ENCODE data around the gene PIGV.

Gene PIGV

GRCh38 chr1:26783646-26784022 is 4.1 kb upstream of the PIGV start:
- H3K9me3 ChIP-seq (ENCODE audit: insufficient read depth, low read length): no peaks in the 10 kb centered on the region
- H3K36me3 ChIP-seq (ENCODE audit: insufficient read depth, insufficient read length, low read length): peaks cover 47% of the 10 kb centered on the region
- H3K4me1 ChIP-seq (ENCODE audit: insufficient read depth, insufficient read length): peaks cover 19% of the 10 kb centered on the region

GRCh38 chr1:26784023-26784871 is 3.5 kb upstream of the PIGV start:
- Histone ChIP-seq H3K4me3 (ENCODE audit: insufficient read length, low read depth) (no peak overlapping the region), H3K36me3 (ENCODE audit: insufficient read depth, insufficient read length, low read length) (peaks cover 41% of the 10 kb centered on the region), H3K4me1 (ENCODE audit: insufficient read depth, insufficient read length) (peaks cover 19% of the 10 kb centered on the region), H3K27me3 (ENCODE audit: insufficient read depth, insufficient read length) (no peaks in the 10 kb centered on the region), H3K9ac (ENCODE audit: insufficient read length, low read depth) (no peak overlapping the region), H3K9me3 (ENCODE audit: insufficient read depth, low read length) (no peaks in the 10 kb centered on the region)
- TF ChIP-seq ZNF274 (IDR thresholded peaks at IDR 0.05; ENCODE audit: low read depth, low read length): no peak
- TF ChIP-seq SUZ12 (IDR thresholded peaks at IDR 0.05; ENCODE audit: extremely low read depth, insufficient read depth, insufficient read length): no peak
- no peak for TF ChIP-seq YY1 (IDR thresholded peaks at IDR 0.05; ENCODE audit: insufficient read depth, insufficient read length)
- peak; percentile 75 for DNase-seq (ENCODE audit: low read depth, low spot score)

More at GRCh38 chr1:26783646-26784022, 4.1 kb upstream of the PIGV start:
- no peak for DNase-seq (ENCODE audit: low read depth, low spot score)
- Histone ChIP-seq H3K27me3 (ENCODE audit: insufficient read depth, insufficient read length) (no peaks in the 10 kb centered on the region), H3K9ac (ENCODE audit: insufficient read length, low read depth) (no peak overlapping the region), H3K4me3 (ENCODE audit: insufficient read length, low read depth) (no peak overlapping the region)
- TF ChIP-seq ZNF274 (IDR thresholded peaks at IDR 0.05; ENCODE audit: low read depth, low read length): no peak
- TF ChIP-seq YY1 (IDR thresholded peaks at IDR 0.05; ENCODE audit: insufficient read depth, insufficient read length): no peak
- TF ChIP-seq SUZ12 (IDR thresholded peaks at IDR 0.05; ENCODE audit: extremely low read depth, insufficient read depth, insufficient read length): no peak

- Histone ChIP-seq H3K9ac (ENCODE audit: insufficient read length, low read depth) (no peak overlapping the region), H3K27me3 (ENCODE audit: insufficient read depth, insufficient read length) (no peaks in the 10 kb centered on the region), H3K4me1 (ENCODE audit: insufficient read depth, insufficient read length) (peaks cover 19% of the 10 kb centered on the region), H3K4me3 (ENCODE audit: insufficient read length, low read depth) (no peak overlapping the region), H3K36me3 (ENCODE audit: insufficient read depth, insufficient read length, low read length) (peaks cover 35% of the 10 kb centered on the region), H3K9me3 (ENCODE audit: insufficient read depth, low read length) (no peaks in the 10 kb centered on the region)
- DNase-seq (ENCODE audit: low read depth, low spot score): no peak
- TF ChIP-seq YY1 (IDR thresholded peaks at IDR 0.05; ENCODE audit: insufficient read depth, insufficient read length): no peak
- TF ChIP-seq ZNF274 (IDR thresholded peaks at IDR 0.05; ENCODE audit: low read depth, low read length): no peak
- TF ChIP-seq SUZ12 (IDR thresholded peaks at IDR 0.05; ENCODE audit: extremely low read depth, insufficient read depth, insufficient read length): no peak
Measured at GRCh38 chr1:26784886-26785285, 2.9 kb upstream of the PIGV start.

GRCh38 chr1:26785611-26786436 is 1.9 kb upstream of the PIGV start:
- Histone ChIP-seq H3K4me1 (ENCODE audit: insufficient read depth, insufficient read length) (peaks cover 19% of the 10 kb centered on the region), H3K27me3 (ENCODE audit: insufficient read depth, insufficient read length) (no peaks in the 10 kb centered on the region), H3K9ac (ENCODE audit: insufficient read length, low read depth) (peak overlapping the region; percentile 14), H3K36me3 (ENCODE audit: insufficient read depth, insufficient read length, low read length) (peaks cover 29% of the 10 kb centered on the region), H3K9me3 (ENCODE audit: insufficient read depth, low read length) (no peaks in the 10 kb centered on the region), H3K4me3 (ENCODE audit: insufficient read length, low read depth) (no peak overlapping the region)
- TF ChIP-seq ZNF274 (IDR thresholded peaks at IDR 0.05; ENCODE audit: low read depth, low read length) (no peak), YY1 (IDR thresholded peaks at IDR 0.05; ENCODE audit: insufficient read depth, insufficient read length) (no peak), SUZ12 (IDR thresholded peaks at IDR 0.05; ENCODE audit: extremely low read depth, insufficient read depth, insufficient read length) (no peak)
- DNase-seq (ENCODE audit: low read depth, low spot score): no peak

- no peaks in the 10 kb centered on the region for H3K9me3 ChIP-seq (ENCODE audit: insufficient read depth, low read length)
- H3K27me3 ChIP-seq (ENCODE audit: insufficient read depth, insufficient read length): no peaks in the 10 kb centered on the region
- H3K9ac ChIP-seq (ENCODE audit: insufficient read length, low read depth): peak overlapping the region; percentile 95
- H3K36me3 ChIP-seq (ENCODE audit: insufficient read depth, insufficient read length, low read length): peaks cover 24% of the 10 kb centered on the region
- H3K4me1 ChIP-seq (ENCODE audit: insufficient read depth, insufficient read length): peaks cover 19% of the 10 kb centered on the region
- TF ChIP-seq YY1 (IDR thresholded peaks at IDR 0.05; ENCODE audit: insufficient read depth, insufficient read length) (no peak), SUZ12 (IDR thresholded peaks at IDR 0.05; ENCODE audit: extremely low read depth, insufficient read depth, insufficient read length) (no peak), ZNF274 (IDR thresholded peaks at IDR 0.05; ENCODE audit: low read depth, low read length) (no peak)
- H3K4me3 ChIP-seq (ENCODE audit: insufficient read length, low read depth): peak overlapping the region; percentile 91
- DNase-seq (ENCODE audit: low read depth, low spot score): no peak
Measured at GRCh38 chr1:26786437-26787380, 1.0 kb upstream of the PIGV start.

GRCh38 chr1:26787381-26787705 is 407 bp upstream of the PIGV start:
- H3K9me3 ChIP-seq (ENCODE audit: insufficient read depth, low read length): no peaks in the 10 kb centered on the region
- H3K36me3 ChIP-seq (ENCODE audit: insufficient read depth, insufficient read length, low read length): peaks cover 18% of the 10 kb centered on the region
- H3K4me3 ChIP-seq (ENCODE audit: insufficient read length, low read depth): peak overlapping the region; percentile 91
- H3K27me3 ChIP-seq (ENCODE audit: insufficient read depth, insufficient read length): no peaks in the 10 kb centered on the region
- no peak for DNase-seq (ENCODE audit: low read depth, low spot score)
- H3K4me1 ChIP-seq (ENCODE audit: insufficient read depth, insufficient read length): peaks cover 19% of the 10 kb centered on the region
- H3K9ac ChIP-seq (ENCODE audit: insufficient read length, low read depth): peak overlapping the region; percentile 95
- TF ChIP-seq YY1 (IDR thresholded peaks at IDR 0.05; ENCODE audit: insufficient read depth, insufficient read length): no peak
- no peak for TF ChIP-seq SUZ12 (IDR thresholded peaks at IDR 0.05; ENCODE audit: extremely low read depth, insufficient read depth, insufficient read length)
- TF ChIP-seq ZNF274 (IDR thresholded peaks at IDR 0.05; ENCODE audit: low read depth, low read length): no peak

Measured in NT2/D1 (cell line).